Measurements from ENCODE around the gene SPINK2.
A peak's percentile ranks its signal among the peaks of the same experiment; 100 is the strongest.

The SPINK2 gene

GRCh38 chr4:56828784-56829535, 7.5 kb upstream of the SPINK2 start:
- TF ChIP-seq CTCF (IDR thresholded peaks at IDR 0.05; ENCODE audit: extremely low read depth, missing control alignments), result no peak
- DNase-seq (ENCODE audit: low spot score), result no peak

GRCh38 chr4:56823933-56824600, 2.6 kb upstream of the SPINK2 start:
- DNase-seq (ENCODE audit: low spot score), result no peak
- no peak for TF ChIP-seq CTCF (IDR thresholded peaks at IDR 0.05; ENCODE audit: extremely low read depth, missing control alignments)

DNA sequence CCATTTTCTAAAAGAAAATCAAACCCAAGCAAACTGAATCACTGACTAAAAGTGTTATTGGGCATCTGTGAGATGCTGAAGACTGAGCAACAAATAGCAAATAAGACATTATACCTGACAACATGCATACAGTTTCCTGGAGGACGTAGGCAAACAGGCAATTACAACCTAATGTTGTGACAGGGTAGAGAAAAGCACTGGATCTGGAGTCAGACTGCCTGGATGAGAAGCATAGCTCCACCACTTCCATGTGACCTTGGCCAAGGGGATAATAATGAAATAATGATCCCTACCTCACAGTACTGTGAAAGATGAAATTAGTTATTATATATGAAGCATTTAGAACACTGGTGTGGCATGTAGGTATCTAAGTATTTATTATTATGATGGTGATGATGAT, 2.7 kb downstream of the SPINK2 start:
- TF ChIP-seq CTCF (IDR thresholded peaks at IDR 0.05; ENCODE audit: extremely low read depth, missing control alignments), result no peak
- DNase-seq (ENCODE audit: low spot score), result no peak

DNA sequence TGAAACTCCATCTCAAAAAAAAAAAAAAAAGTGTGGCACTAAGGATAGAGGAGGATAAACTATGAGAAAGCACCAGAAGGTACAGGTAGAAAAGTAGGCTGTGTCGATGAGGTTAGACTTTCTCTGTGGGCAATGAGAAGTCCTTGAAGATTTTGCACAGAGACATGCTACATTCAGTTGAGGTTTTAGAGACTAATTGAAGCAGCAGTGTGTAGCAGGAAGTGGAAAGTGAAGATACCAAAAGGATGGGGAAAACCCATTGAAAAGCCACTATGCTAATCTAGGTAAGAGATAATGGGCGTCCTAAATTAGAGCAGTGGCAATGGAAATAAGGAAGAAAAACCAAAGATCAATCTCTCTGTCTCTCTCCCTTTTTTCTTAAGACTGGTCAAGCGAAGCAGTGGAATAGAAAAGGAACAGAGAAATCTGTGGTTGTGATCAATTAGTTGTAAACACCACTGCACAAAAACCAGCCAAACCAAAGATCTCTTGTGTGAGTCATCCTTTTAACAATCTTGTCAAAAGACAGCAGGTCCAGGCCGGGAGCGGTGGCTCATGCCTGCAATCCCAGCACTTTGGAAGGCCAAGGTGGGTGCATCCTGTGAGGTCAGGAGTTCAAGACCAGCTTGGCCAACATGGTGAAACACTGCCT, 3.5 kb downstream of the SPINK2 start:
- TF ChIP-seq CTCF (IDR thresholded peaks at IDR 0.05; ENCODE audit: extremely low read depth, missing control alignments), result no peak
- DNase-seq (ENCODE audit: low spot score), result peak; percentile 76

DNA sequence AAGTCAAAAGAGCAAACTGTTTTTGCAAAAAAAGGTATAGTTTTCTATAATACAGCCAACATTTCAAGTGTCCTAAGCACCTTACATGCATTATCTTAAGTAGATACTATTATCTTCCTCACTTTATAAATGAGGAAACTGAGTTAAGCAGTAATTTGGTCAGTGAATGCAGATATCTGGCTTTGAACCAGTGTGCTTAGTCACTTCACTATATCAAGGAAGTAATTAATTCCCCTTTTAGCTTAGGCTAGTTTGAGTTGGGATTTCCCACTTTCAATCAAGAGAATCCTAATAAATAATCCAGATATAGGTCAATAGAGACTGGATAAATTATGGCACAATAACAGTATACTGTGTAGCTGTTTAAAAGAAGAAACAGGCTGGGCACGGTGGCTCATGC, 14.8 kb downstream of the SPINK2 start:
- DNase-seq (ENCODE audit: low spot score), result no peak
- TF ChIP-seq CTCF (IDR thresholded peaks at IDR 0.05; ENCODE audit: extremely low read depth, missing control alignments), result no peak

- DNase-seq (ENCODE audit: low spot score), result no peak
- TF ChIP-seq CTCF (IDR thresholded peaks at IDR 0.05; ENCODE audit: extremely low read depth, missing control alignments), result no peak
These were observed 16.9 kb downstream of the SPINK2 start for GRCh38 chr4:56804551-56804950.

GRCh38 chr4:56803471-56803870, 18.0 kb downstream of the SPINK2 start:
- TF ChIP-seq CTCF (IDR thresholded peaks at IDR 0.05; ENCODE audit: extremely low read depth, missing control alignments), result no peak
- DNase-seq (ENCODE audit: low spot score), result no peak

All from GM20000 (cell line).